A549 (cell line): ENCODE measurements around the gene TDP1. TPM values are rescaled to one million over a fixed set of nuclear protein-coding genes. Genes with fewer than 3 reads are reported as not detected.

Experiments used
- ATAC-seq, 2 experiments: fragments of 200-7000 bp in 1 of 2; fragments of >200 bp in 1 of 2; cut with Nextera tagmentation in 1 of 2; cut with Tn5 transposase in 1 of 2; 3 replicates each; pipeline versions ENCODE4 v1.8.0 to v1.9.1; 2018 to 2020; ENCODE audit warnings: mild to moderate bottlenecking in 1 of 2, moderate library complexity in 1 of 2
- CTCF ChIA-PET: fragments of 300-600 bp; sonication (Branson Sonifier 250); formaldehyde crosslinking; extraction: SDS; loops from one replicate; lab custom pipeline; 2021; ENCODE audit warnings: antibody characterized with exemption, inconsistent platforms; lab: Yijun Ruan, JAX
- POLR2A ChIA-PET: fragments of 350-600 bp; formaldehyde crosslinking; extraction: SDS; loops from one replicate; lab custom pipeline; 2021; ENCODE audit warnings: antibody characterized with exemption, inconsistent platforms; lab: Yijun Ruan, JAX
- DNase-seq, 2 experiments: peaks; one replicate each; pipeline versions ENCODE4 v3.0.0 to v3.0.0-alpha.2; 2011 to 2016; ENCODE audit warnings: low read depth in 1 of 2, low spot score in 1 of 2
- FAIRE-seq: peaks from 2 replicates; lab custom pipeline; 2011; peaks lifted over from hg19 to GRCh38; lab: Jason Lieb, UNC
- H3K27ac ChIP-seq, 2 experiments: fragments of >200 bp; sonication (Bioruptor Twin); formaldehyde crosslinking; 3 replicates each; pipeline ENCODE4 v1.5.1; 2016 to 2017
- H3K4me1 ChIP-seq: fragments of >200 bp; sonication (Bioruptor Twin); formaldehyde crosslinking; 3 replicates; pipeline ENCODE4 v1.6.1; 2016
- H3K4me2 ChIP-seq: fragments of >200 bp; sonication (Bioruptor Twin); formaldehyde crosslinking; 3 replicates; pipeline ENCODE4 v1.6.1; 2016
- H3K4me3 ChIP-seq: fragments of >200 bp; sonication (Bioruptor Twin); formaldehyde crosslinking; 3 replicates; pipeline ENCODE4 v1.5.1; 2016
- H3K9me3 ChIP-seq: fragments of >200 bp; sonication (Bioruptor Twin); formaldehyde crosslinking; 3 replicates; pipeline ENCODE4 v1.6.1; 2016
- CTCF ChIP-seq: fragments of >200 bp; sonication (Bioruptor Twin); formaldehyde crosslinking; IDR thresholded peaks from 3 replicates; pipeline ENCODE4 v1.5.1; 2016
- EHF ChIP-seq: fragments of 250-450 bp; sonication (Bioruptor Pico); IDR thresholded peaks from 2 replicates; pipeline ENCODE4 v1.5.0; 2020; ENCODE audit warnings: mild to moderate bottlenecking
- ESRRA ChIP-seq: fragments of 150-350 bp; IDR thresholded peaks from 2 replicates; pipeline ENCODE4 v1.6.1; 2014; ENCODE audit warnings: mild to moderate bottlenecking, low read length, borderline replicate concordance
- FOXS1 ChIP-seq: fragments of 250-450 bp; sonication (Bioruptor Pico); IDR thresholded peaks from 2 replicates; pipeline ENCODE4 v1.5.0; 2020; ENCODE audit warnings: mild to moderate bottlenecking, moderate library complexity
- GATA3 ChIP-seq: IDR thresholded peaks from 2 replicates; pipeline ENCODE4 v1.6.1; 2012; ENCODE audit warnings: borderline replicate concordance
- HDAC2 ChIP-seq: fragments of 200-600 bp; sonication (generic); IDR thresholded peaks from 2 replicates; pipeline ENCODE4 v1.6.1; 2016
- HEYL ChIP-seq: fragments of 250-450 bp; sonication (Bioruptor Pico); IDR thresholded peaks from 2 replicates; pipeline ENCODE4 v1.8.0; 2021; ENCODE audit warnings: mild to moderate bottlenecking, moderate library complexity
- MAFK ChIP-seq: fragments of 450-650 bp; IDR thresholded peaks from 2 replicates; pipeline ENCODE4 v1.6.1; 2014; ENCODE audit not compliant: partially characterized antibody
- MYC ChIP-seq: IDR thresholded peaks from 2 replicates; pipeline ENCODE4 v1.6.1; 2012; ENCODE audit warnings: mild to moderate bottlenecking, inconsistent platforms, low read length, improper control_type of control experiment, borderline replicate concordance
- NFE2L2 ChIP-seq: fragments of 150-350 bp; conservative IDR thresholded peaks from 2 replicates; pipeline ENCODE4 v1.6.1; 2014; ENCODE audit warnings: low read length
- POLR2AphosphoS2 ChIP-seq: conservative IDR thresholded peaks from 2 replicates; pipeline ENCODE4 v1.6.1; 2012; ENCODE audit warnings: low read length, improper control_type of control experiment, inconsistent platforms
- RAD21 ChIP-seq, 2 experiments: fragments of >200 bp in 1 of 2; sonication (Bioruptor Twin) in 1 of 2; formaldehyde crosslinking in 1 of 2; IDR thresholded peaks in 1 of 2; conservative IDR thresholded peaks in 1 of 2; 2 replicates in 1 of 2; 3 replicates in 1 of 2; pipeline ENCODE4 v1.6.1; 2012 to 2018; ENCODE audit warnings: inconsistent platforms in 1 of 2
- REST ChIP-seq: fragments of 200-600 bp; sonication (generic); IDR thresholded peaks from 2 replicates; pipeline ENCODE4 v1.6.1; 2016; ENCODE audit warnings: antibody characterized with exemption, mild to moderate bottlenecking, moderate library complexity
- RFX5 ChIP-seq: fragments of 450-650 bp; IDR thresholded peaks from 2 replicates; pipeline ENCODE4 v1.7.1; 2014; ENCODE audit warnings: antibody characterized with exemption, mild to moderate bottlenecking, moderate library complexity
- RNF2 ChIP-seq: fragments of 200-600 bp; sonication (generic); IDR thresholded peaks from 2 replicates; pipeline ENCODE4 v1.6.1; 2016; ENCODE audit warnings: low read depth, mild to moderate bottlenecking, antibody characterized with exemption, moderate library complexity, borderline replicate concordance
- SREBF2 ChIP-seq: fragments of 450-650 bp; IDR thresholded peaks from 2 replicates; pipeline ENCODE4 v1.6.1; 2014; ENCODE audit warnings: mild to moderate bottlenecking, moderate library complexity
- TP53 ChIP-seq: fragments of 250-450 bp; sonication (Bioruptor Pico); IDR thresholded peaks from 2 replicates; pipeline ENCODE4 v1.5.0; 2021; ENCODE audit warnings: mild to moderate bottlenecking, moderate library complexity
- ZNF302 ChIP-seq: fragments of 250-450 bp; sonication (Bioruptor Pico); IDR thresholded peaks from 2 replicates; pipeline ENCODE4 v1.9.0; 2021; ENCODE audit warnings: inconsistent platforms, mild to moderate bottlenecking, moderate library complexity
- WGBS: methylation state at CpG from one replicate; pipeline ENCODE4 v1.1.6; 2017; ENCODE audit errors: missing lambda C conversion rate; 5-methylcytosine and 5-hydroxymethylcytosine counted together
- polyA plus RNA-seq, 4 experiments: library from polyadenylated mRNA; depleted of rRNA in 3 of 4; stranded (reverse); fragments of >200 nt; fragmentation: RNase III in 1 of 4; extraction: RNeasy Plus Mini Kit Qiagen cat#74134 plus additional on column Dnase treatment in 1 of 4; gene quantifications; 2 replicates in 3 of 4; 3 replicates in 1 of 4; pipeline ENCODE4 v1.2.3, GENCODE V29; 2011 to 2017
- TF ChIP-seq, protein P1 (sequence below): fragments of 250-450 bp; sonication (Bioruptor Pico); IDR thresholded peaks from 2 replicates; pipeline ENCODE4 v1.5.0; 2021; ENCODE audit warnings: mild to moderate bottlenecking, moderate library complexity, borderline replicate concordance
- TF ChIP-seq, protein P2 (sequence below): fragments of 150-350 bp; IDR thresholded peaks from 2 replicates; pipeline ENCODE4 v1.6.1; 2014; ENCODE audit warnings: low read depth, mild to moderate bottlenecking, low read length

The TDP1 gene
- polyA plus RNA-seq, 2 of the 4 experiments (the other 2 are of a cell fraction) = 15.2 to 21.6 TPM

GRCh38 chr14:89990623-89991275 lies 35.0 kb downstream of the TDP1 start:
- no peak for ATAC-seq
- WGBS = 27% methylated on average over 2 of the region's 2 CpGs
- CTCF ChIA-PET = no interaction called here

GRCh38 chr14:89992273-89992672 lies 36.5 kb downstream of the TDP1 start:
- Histone ChIP-seq H3K4me2 (no peak overlapping the region), H3K27ac (no peak overlapping the region), H3K4me3 (no peak overlapping the region), H3K9me3 (no peaks in the 10 kb centered on the region), H3K4me1 (no peaks in the 10 kb centered on the region)
- 63% methylated on average over 3 of the region's 3 CpGs for WGBS
- DNase-seq (no peak), ATAC-seq (no peak), FAIRE-seq (no peak)
- TF ChIP-seq RFX5 (no peak), MAFK (peak; percentile 13), RAD21 (conservative IDR thresholded peaks at IDR 0.05 in 1 of 2, IDR thresholded peaks at IDR 0.05 in 1 of 2) (no peak)
- ChIA-PET POLR2A (no interaction called here), CTCF (interaction anchor here (0.9 to 3.6 kb wide), 2 partner anchors 10 to 19 kb away, joined by 3 to 16 read pairs; no protein-coding TSS in a partner anchor)

More at GRCh38 chr14:89990623-89991275, 35.0 kb downstream of the TDP1 start:
- H3K4me3 ChIP-seq = no peak overlapping the region
- H3K4me1 ChIP-seq = no peaks in the 10 kb centered on the region
- no peak overlapping the region for H3K27ac ChIP-seq
- peak; percentile 46 for FAIRE-seq
- no peaks in the 10 kb centered on the region for H3K9me3 ChIP-seq
- no peak for TF ChIP-seq REST
- no peak overlapping the region for H3K4me2 ChIP-seq
- no peak for DNase-seq
- POLR2A ChIA-PET = no interaction called here

DNA sequence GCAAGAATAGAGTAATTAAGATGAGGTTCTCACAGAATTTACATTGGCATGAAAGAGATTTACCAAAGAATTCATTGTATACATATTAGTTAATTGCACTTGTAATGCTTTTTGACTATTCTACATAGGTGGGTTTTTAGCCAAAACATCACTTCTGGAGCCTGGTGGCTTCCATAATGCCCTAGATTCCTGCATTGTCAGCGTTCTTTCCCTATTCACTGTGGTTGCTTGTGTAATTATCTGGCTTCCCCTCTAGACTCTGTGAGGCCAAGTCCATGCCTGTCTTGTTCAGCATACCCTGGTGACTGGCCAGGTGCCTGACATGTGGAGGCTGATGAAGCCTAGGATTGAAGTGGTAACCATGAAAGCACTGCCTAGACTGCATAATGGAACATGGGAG lies 41.2 kb downstream of the TDP1 start:
- TF ChIP-seq, protein P1, sequence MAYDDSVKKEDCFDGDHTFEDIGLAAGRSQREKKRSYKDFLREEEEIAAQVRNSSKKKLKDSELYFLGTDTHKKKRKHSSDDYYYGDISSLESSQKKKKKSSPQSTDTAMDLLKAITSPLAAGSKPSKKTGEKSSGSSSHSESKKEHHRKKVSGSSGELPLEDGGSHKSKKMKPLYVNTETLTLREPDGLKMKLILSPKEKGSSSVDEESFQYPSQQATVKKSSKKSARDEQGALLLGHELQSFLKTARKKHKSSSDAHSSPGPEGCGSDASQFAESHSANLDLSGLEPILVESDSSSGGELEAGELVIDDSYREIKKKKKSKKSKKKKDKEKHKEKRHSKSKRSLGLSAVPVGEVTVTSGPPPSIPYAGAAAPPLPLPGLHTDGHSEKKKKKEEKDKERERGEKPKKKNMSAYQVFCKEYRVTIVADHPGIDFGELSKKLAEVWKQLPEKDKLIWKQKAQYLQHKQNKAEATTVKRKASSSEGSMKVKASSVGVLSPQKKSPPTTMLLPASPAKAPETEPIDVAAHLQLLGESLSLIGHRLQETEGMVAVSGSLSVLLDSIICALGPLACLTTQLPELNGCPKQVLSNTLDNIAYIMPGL (CRISPR knock-in tag) = no peak
- peak; percentile 68 for TF ChIP-seq MAFK
- no peak for FAIRE-seq
- H3K27ac ChIP-seq = no peak overlapping the region
- CTCF ChIA-PET = no interaction called here
- no peak for DNase-seq
- WGBS = 73% methylated on average over 1 of the region's 1 CpG
- ATAC-seq = no peak
- POLR2A ChIA-PET = no interaction called here
- no peak overlapping the region for H3K4me3 ChIP-seq
- no peaks in the 10 kb centered on the region for H3K4me1 ChIP-seq
- H3K9me3 ChIP-seq = no peaks in the 10 kb centered on the region
- no peak overlapping the region for H3K4me2 ChIP-seq

GRCh38 chr14:90000935-90001334 lies 45.2 kb downstream of the TDP1 start:
- H3K9me3 ChIP-seq = no peaks in the 10 kb centered on the region
- H3K4me2 ChIP-seq = no peak overlapping the region
- H3K4me1 ChIP-seq = no peaks in the 10 kb centered on the region
- 78% methylated on average over 2 of the region's 2 CpGs for WGBS
- DNase-seq (no peak), FAIRE-seq (no peak), ATAC-seq (no peak)
- ChIA-PET CTCF (interaction anchor here (1.5 to 1.6 kb wide), 2 partner anchors 9 to 28 kb away, joined by 3 to 7 read pairs; no protein-coding TSS in a partner anchor), POLR2A (no interaction called here)
- no peak overlapping the region for H3K4me3 ChIP-seq
- no peak overlapping the region for H3K27ac ChIP-seq
- TF ChIP-seq TP53 (CRISPR knock-in tag) = no peak
- TF ChIP-seq ZNF302 = no peak
- TF ChIP-seq GATA3 = no peak
- TF ChIP-seq, protein P2, sequence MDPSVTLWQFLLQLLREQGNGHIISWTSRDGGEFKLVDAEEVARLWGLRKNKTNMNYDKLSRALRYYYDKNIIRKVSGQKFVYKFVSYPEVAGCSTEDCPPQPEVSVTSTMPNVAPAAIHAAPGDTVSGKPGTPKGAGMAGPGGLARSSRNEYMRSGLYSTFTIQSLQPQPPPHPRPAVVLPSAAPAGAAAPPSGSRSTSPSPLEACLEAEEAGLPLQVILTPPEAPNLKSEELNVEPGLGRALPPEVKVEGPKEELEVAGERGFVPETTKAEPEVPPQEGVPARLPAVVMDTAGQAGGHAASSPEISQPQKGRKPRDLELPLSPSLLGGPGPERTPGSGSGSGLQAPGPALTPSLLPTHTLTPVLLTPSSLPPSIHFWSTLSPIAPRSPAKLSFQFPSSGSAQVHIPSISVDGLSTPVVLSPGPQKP = no peak
- no peak for TF ChIP-seq MYC
- no peak for TF ChIP-seq HEYL
- TF ChIP-seq FOXS1 (CRISPR knock-in tag) = no peak
- no peak for TF ChIP-seq RAD21 (conservative IDR thresholded peaks at IDR 0.05 in 1 of 2, IDR thresholded peaks at IDR 0.05 in 1 of 2)
- no peak for TF ChIP-seq EHF
- no peak for TF ChIP-seq HDAC2
- TF ChIP-seq RNF2 = no peak
- TF ChIP-seq MAFK = no peak
- TF ChIP-seq ESRRA = no peak
- TF ChIP-seq POLR2AphosphoS2 = no peak
- TF ChIP-seq CTCF = no peak
- TF ChIP-seq SREBF2 = no peak
- no peak for TF ChIP-seq NFE2L2
